D341Med (cell line): Measurements from ENCODE around the gene PI4KA.
A peak's percentile ranks its signal among the peaks of the same experiment; 100 is the strongest.

ENCODE experiments used
- DNase-seq: peaks from one replicate; pipeline ENCODE4 v3.0.0; 2012; ENCODE audit warnings: low spot score

The PI4KA gene

GRCh38 chr22:20881869-20882815 lies 23.5 kb upstream of the PI4KA start:
- DNase-seq = no peak

GRCh38 chr22:20881231-20881630 lies 22.6 kb upstream of the PI4KA start:
- DNase-seq = no peak

DNA sequence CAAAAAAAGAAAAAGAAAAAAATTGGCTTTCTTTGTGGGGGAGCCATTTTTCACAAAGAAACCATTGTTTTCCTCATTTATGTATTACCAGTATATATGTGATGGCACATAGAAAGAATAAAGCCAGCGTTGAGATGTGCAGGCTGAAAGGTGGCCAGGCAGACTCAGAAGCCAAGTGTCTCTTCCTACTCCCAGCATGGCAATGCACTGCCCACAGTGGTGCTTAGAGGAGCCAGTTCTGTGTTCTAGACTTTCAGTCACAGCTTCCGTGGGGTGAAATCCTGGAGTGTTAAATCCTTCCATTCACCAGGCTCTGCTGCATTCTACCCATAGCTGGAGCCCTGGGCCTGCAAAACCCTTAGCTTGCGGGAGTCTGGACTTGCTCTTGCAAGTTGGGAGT lies 19.1 kb upstream of the PI4KA start:
- no peak for DNase-seq

DNA sequence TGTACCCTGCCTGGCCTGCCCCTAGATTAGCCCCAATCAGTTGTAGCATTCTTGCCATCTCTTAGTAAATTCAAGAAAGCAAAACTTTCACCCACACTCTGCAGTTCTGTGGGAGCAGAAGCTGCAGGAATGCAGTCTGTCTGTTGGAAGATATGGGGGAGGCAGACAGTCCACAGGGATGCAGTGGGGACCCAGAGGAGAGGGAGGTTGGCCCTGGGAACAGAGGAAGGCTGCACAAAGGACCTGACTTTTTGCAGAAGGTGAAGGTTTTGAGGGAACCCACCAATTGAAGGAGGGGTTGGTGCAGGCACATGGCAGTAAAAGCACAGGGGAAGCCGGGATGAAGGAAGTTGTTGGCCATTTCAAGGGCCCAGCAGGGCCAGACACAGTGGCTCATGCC lies 16.7 kb upstream of the PI4KA start:
- DNase-seq = no peak

DNA sequence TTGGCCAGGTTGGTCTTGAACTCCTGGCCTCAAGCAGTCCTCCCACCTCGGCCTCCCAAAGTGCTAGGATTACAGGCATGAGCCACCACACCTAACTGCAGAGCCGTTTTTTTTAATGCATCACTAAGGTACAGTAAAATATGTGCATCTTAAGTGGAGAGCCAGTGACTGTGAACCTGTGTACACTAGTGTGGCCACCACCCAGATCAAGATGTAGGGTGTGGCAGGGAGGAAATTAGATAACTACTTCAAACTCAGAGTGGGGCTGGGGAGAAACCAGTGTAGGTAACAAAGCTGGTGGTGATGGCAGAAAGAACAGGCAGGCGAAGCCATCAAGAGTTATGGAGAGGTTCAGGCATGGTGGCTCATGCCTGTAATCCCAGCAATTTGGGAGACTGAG lies 14.6 kb upstream of the PI4KA start:
- no peak for DNase-seq

DNA sequence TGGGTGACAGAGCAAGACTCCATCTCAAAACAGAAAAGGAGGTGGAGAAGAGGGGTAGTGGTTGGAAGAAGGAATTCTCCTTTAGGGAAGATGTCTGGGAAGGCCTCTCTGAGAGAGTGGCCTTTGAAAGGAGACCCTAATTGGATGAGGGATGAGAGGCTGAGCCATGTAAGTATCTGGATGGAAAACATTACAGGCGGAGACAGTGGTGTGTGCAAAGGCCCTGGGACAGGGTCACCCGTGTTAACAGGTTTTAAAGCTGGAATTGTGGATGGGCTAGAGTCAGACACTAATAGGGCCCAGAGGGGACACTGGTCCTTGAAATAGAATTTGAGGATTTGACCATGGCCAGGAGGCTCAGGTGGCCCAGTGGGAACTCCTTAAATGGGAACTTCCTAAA lies 10.6 kb upstream of the PI4KA start:
- no peak for DNase-seq

DNA sequence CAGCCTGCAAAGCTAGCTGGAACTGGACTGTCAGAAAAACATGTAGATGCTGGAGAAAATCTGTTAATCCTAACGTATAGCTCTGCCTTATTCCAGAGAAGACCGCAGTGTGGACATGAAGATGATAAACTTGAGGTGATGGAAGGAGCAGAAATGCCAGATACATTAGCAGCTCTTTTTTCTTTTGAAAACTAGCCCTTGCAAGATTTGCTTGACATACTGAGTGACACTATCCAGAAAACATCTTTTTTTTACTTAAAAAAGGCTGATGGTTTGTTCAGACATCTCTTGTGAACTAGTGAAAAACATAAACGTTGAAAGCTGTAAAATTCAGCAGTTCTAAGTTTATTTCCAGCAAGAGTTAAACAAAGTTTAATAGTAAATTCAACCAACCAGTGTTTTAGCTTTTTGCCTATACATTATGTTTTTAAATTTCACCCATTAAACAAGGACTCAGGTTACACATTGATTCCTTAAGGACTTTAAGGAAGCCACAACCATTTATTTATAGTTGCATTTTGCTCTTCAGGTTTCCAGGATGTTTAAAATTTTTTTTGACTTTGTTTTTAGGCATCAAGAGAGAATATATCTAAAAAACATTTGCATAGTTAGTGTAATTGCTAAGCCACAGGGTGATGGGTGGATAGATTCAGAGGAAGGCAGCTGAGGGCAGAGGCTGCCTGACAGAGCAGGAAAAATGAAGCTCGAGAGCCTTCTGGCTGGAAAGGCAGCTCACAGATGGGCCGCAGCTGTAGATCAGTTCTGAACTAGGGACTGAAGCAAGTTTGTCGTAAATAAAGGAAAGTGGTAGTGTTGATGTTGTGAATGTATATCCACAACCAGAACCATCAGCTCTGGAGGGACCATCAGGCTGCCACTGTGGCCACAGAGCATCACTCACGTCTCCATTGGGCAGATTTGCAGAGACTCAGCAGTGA lies 9.7 kb upstream of the PI4KA start:
- DNase-seq = no peak

DNA sequence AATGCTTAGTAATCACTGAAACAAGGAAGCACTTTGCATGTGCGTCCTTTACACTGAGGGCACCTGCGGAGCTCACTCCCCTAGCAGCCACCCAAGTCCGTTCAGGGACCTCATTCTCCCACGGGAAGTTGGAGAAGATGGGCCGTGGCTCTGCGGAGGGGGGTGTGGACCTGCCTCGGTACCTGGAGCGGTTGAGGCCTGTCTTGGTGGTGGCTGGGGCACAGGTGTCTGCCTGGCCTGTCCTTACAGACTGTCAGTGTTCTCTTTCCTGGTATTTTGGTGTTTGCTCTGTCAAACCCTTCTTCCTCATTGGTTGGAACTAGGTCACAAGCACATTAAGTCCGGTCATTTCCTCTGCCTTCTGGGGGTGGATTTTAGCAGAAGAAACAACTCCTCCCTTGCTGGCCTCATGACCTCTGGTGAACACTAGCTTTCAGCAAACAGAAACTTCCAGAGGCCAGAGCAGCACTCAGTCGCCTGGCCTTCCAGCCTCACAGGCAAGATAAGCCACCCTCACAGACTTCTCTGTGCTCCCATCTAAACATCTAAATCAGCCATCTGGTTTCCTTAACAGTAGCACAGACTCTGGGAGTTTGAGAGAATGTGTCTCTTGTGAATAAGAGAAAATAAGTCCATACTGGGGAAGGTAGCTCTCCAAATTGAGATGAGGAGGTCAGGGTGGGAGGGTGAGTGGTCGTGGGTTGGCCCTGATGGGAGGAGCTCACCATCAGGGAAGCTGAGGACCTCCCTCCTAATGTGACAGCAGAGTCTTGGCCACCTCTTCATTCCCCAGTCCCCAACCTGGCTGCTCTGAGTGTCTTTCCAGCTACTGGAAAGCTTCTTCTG lies 8.8 kb upstream of the PI4KA start:
- no peak for DNase-seq

GRCh38 chr22:20866736-20867135 lies 8.1 kb upstream of the PI4KA start:
- no peak for DNase-seq

GRCh38 chr22:20865875-20866445 lies 7.3 kb upstream of the PI4KA start:
- no peak for DNase-seq

GRCh38 chr22:20865331-20865730 lies 6.7 kb upstream of the PI4KA start:
- no peak for DNase-seq

DNA sequence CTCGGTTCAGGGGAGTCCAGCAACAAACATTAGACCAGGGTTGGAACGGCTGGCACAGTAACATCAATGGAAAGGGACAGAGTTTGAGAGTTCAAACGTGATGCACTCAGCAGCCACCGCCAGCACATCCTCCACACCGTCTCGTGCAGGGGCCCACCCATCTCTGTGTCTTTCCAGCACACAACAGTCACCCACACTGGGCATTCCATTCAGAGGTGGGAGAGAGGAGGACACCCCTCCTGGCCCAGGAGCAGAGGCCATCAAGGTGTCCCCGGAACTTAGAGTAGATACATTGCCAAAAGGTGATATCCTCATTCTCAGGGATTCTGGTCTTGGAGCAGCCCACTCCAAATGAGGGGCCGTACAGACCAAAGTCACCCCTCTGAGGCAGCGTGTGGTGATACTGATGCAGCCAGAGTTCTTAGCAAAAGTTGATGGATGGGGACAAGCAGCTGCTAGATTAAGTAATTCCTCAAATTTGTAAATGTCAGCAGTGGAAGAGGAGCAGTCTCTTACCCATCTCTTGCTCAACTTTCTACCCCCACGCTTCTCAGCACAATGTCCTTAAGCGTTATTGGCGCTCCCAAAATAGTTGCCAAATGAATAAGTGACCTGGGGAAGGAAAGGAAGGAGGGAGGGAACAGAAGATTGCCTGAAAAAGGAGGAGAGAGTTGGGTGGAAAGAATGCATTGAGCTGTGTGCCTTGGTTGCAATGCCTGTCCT lies 5.7 kb upstream of the PI4KA start:
- no peak for DNase-seq

GRCh38 chr22:20863366-20863765 lies 4.8 kb upstream of the PI4KA start:
- no peak for DNase-seq

DNA sequence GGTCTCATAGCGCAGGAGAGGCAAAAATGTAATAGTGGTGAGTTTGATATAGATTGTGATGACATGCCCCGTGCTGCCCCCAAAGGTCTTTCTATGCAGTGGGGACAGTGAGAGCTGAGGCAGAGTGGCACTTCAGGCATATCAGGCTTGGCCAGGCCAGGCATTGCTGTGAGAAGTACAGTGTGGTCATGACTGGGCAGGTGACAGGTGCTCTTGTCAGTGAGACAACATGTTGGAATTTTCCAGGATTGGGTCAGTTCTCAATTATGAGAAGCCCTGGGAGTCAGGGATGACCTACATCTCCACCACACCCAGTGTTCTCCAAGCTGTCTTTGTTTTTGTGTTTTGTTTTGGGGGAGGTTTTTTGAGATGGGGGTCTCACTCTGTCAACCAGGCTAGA lies 3.9 kb upstream of the PI4KA start:
- no peak for DNase-seq

DNA sequence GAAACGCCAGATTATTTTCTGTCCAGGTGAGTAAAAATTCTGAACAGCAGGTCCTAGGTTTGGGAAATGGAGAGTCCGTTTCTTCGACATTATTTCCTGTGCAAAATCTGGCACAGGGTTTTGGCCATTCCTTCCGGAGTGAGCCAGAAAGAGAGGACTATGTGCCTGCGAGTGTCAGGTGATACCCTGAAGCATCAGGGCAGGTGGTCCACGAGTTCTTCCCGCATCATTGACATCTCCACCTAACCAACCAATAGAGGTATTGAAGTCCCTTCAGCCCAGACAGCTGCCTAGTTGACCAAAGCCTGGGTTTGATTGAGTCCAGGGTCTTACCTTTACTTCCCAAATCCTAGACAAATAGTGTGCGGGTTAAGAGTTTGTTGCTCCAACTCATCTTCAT lies 1.0 kb upstream of the PI4KA start:
- no peak for DNase-seq

DNA sequence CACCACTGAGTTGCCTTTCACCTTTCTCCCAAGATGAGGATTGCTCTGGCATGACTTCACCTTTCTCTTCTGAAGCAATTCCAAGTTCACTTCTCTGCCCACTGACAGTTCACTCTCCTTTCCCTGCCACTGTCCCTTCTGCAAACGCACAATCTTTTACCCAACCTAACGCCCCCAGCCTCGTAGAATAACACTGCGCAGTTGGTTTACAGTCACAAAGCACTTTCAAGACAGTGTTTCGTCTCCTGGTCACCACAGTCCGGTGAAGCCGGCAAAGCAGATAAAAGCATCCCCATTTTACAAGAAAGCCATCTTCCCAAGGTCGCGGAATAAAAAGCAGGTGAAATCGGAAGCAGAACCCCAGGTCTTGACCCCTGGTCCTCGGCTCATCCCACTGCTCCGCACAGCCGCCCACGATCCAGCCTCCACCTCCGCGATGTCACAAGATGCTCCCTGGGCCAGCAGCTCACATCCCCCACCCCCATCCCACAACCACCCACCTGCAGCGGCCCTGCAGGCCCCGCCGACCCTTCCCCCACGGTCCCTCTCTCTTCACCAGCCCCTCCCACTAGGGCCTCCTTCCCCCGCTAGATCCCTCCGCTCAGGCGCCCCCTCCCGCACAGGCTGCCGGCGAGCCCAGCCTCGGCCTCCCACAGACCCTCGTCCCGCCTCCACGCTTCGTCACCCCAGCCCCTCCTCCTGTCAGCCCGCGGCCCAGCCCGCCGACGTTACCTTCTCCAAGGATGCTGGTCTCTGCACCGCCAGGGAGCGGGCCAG lies 585 bp downstream of the PI4KA start:
- peak; percentile 91 for DNase-seq

- no peak for DNase-seq
Observed at GRCh38 chr22:20857247-20857643, 1.4 kb downstream of the PI4KA start.

DNA sequence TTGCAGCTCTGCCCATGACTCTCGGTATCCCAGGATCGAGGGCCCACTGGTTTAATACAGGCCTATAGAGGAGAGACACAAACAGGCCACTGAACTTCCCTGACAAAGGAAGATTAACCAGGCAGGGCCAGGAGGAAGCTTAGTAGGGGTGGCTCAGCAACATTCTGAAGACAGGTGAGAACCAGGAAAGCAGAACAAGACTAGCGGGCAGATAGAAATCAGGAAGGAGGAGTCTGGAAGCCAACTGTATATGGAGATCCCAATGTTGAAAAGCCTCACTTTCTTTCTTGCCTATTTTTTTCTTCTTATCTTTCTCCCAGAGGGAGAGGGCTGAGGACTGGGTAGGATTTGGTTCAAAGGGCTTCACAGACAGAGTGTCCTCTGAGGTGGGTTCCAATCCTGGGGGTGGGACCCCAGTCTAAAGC lies 5.4 kb downstream of the PI4KA start:
- DNase-seq = no peak

DNA sequence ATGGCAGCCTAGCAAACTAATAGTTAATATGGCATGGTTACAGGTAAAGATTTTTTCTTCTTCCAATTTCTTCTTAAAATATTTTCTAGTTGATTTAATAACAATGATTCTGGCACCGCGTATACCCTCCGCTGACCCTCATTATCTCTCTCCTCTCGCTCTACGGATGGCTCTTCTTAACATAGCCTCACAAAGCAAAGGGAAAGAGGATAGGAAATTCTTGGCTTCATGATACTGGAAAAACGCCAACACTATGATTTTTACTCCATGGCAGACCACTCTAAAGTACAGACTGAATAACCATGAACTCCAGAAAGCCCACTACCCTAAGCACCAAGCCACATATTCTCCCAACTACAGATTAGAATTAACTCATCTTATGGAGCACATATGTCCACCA lies 6.1 kb downstream of the PI4KA start:
- DNase-seq = no peak

- no peak for DNase-seq
Observed at GRCh38 chr22:20852076-20852475, 6.5 kb downstream of the PI4KA start.
